Brain microvascular endothelial cell (primary cell): ENCODE data around the gene CAST.

Experiments used
- DNase-seq: peaks from one replicate; pipeline ENCODE4 v3.0.0-alpha.2; 2020
- H3K27ac ChIP-seq: fragments of 250-450 bp; sonication (Bioruptor Pico); 2 replicates; pipeline ENCODE4 v1.5.1; 2020; ENCODE audit warnings: mild to moderate bottlenecking, moderate library complexity
- H3K27me3 ChIP-seq: fragments of 250-450 bp; sonication (Bioruptor Pico); replicated peaks from 2 replicates; pipeline ENCODE4 v1.5.1; 2020; ENCODE audit warnings: mild to moderate bottlenecking
- H3K36me3 ChIP-seq: fragments of 250-450 bp; sonication (Bioruptor Pico); replicated peaks from 2 replicates; pipeline ENCODE4 v1.5.1; 2020; ENCODE audit warnings: mild to moderate bottlenecking
- H3K4me3 ChIP-seq: 2 replicates; pipeline ENCODE4 v1.5.1; 2011; ENCODE audit warnings: low read depth, mild to moderate bottlenecking, control low read depth, low read length, moderate library complexity
- in situ Hi-C: cut with HindIII; loops from 2 replicates; pipeline ENCODE4 v1.10.0; 2017; ENCODE audit warnings: low sequenced_read_pairs, low pct_ligation_motif_present
- TF ChIP-seq, protein P1 (sequence below): IDR thresholded peaks from 2 replicates; pipeline ENCODE4 v1.5.1; 2011; ENCODE audit warnings: low read depth, mild to moderate bottlenecking, moderate library complexity, low read length, control low read depth, inconsistent platforms; ENCODE audit errors: missing control alignments

CAST gene

DNA sequence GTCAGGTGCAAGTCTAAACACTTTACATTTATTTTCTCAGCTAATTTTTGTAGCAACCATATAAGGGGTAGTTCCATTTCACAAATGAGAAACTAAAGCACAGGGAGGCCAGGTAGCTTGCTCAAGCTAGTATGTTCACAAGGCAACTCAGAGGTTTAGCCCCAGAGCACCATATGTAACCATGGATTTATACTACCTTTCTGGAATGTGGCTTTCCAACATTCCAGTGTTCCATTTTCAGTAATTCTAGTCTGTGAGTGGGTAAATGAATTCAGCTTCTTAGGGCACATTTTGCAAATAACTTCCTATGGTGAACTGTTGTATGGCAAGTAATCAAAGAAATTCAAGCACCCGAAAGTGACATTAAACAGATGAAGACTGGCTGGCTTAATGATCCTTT is 25.0 kb upstream of the CAST start:
- DNase-seq: no peak
- Histone ChIP-seq H3K36me3 (no peaks in the 10 kb centered on the region), H3K4me3 (no peak overlapping the region), H3K27ac (no peak overlapping the region), H3K27me3 (no peaks in the 10 kb centered on the region)
- in situ Hi-C loops: no loop called here
- TF ChIP-seq, protein P1, sequence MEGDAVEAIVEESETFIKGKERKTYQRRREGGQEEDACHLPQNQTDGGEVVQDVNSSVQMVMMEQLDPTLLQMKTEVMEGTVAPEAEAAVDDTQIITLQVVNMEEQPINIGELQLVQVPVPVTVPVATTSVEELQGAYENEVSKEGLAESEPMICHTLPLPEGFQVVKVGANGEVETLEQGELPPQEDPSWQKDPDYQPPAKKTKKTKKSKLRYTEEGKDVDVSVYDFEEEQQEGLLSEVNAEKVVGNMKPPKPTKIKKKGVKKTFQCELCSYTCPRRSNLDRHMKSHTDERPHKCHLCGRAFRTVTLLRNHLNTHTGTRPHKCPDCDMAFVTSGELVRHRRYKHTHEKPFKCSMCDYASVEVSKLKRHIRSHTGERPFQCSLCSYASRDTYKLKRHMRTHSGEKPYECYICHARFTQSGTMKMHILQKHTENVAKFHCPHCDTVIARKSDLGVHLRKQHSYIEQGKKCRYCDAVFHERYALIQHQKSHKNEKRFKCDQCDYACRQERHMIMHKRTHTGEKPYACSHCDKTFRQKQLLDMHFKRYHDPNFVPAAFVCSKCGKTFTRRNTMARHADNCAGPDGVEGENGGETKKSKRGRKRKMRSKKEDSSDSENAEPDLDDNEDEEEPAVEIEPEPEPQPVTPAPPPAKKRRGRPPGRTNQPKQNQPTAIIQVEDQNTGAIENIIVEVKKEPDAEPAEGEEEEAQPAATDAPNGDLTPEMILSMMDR: no peak

DNA sequence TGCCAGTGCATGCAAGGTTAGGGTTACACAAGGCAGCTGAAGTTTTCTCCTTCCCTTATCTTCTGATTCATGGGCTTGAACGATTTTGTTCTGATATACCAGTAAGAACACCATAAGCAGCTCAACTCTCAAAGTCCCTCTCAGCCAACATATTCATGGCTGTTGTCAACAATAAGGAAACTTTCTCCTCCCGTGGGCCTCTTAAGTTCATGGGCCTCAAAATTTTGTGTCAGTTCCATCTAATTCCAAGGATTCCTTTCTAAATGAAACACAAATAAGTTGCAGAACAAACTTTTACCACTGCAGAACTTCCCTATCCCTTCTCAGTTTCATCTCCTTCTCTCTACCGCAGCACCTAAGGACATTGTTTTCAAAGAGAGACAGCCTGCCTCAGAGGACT is 23.6 kb upstream of the CAST start:
- Histone ChIP-seq H3K4me3 (no peak overlapping the region), H3K36me3 (no peaks in the 10 kb centered on the region), H3K27ac (no peak overlapping the region), H3K27me3 (no peaks in the 10 kb centered on the region)
- in situ Hi-C loops: no loop called here
- TF ChIP-seq, protein P1: no peak
- DNase-seq: no peak

DNA sequence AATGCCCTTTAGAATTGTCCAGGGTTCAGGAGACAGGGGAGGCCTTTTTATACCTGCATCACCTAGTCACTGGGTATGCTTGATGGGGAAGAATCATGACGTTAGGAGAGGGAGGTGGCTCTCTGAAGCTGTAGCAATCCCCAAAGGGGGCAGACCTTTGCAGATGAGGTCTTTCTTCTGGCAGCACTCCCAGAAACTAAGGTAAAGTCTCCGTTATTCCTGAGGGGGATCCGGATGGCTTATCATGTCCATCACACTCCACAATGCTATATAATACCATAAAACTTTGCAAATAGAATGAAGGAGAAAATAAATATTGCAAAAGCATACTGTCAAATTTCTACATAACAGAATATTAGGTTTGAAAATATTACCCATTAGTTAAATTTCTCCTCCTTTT is 21.5 kb upstream of the CAST start:
- in situ Hi-C loops: no loop called here
- TF ChIP-seq, protein P1: no peak
- Histone ChIP-seq H3K27me3 (no peaks in the 10 kb centered on the region), H3K4me3 (no peak overlapping the region), H3K36me3 (no peaks in the 10 kb centered on the region), H3K27ac (no peak overlapping the region)
- no peak for DNase-seq

DNA sequence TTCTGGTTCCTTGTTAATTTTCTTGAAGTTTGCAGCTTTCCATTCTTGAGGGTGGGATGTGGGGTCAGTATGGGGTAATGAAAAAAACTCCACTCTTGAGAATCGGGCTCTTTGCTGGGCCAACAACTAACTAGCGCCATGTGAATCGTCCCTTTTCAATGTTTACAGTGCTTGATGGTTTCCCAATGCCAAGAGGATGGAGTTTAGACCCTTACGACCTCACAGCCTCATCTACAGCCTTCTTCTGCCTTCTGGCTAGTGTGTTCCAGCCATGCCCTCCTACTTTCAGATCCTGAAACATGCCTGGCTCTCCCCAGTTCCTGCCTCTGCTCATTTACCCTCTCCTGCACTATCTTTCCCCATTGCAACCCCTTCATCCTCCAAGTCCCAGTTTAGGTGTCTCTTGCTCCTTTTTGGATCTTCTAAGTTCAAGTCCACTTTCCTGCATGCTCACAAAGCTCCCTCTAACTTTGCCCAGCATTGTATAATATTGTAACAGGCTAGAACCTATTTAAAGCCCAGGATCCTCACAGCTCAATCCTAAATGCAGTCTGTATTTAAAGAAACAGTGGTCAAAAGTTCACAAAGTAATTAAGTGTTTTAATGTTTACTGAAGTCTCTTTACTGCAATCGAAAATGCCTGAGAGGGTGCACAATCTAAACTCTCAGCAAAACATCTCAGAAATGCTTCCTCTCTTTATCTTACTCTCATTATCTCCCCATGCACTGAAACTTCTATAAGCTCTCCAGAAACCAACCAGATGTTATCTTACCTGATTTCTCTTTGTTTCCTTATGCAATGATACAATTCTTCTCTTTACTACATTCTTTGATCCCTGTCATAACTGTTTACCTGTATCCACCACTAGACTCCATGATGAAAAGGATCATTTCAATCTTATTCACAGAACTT is 20.6 kb upstream of the CAST start:
- in situ Hi-C loops: no loop called here
- Histone ChIP-seq H3K4me3 (no peak overlapping the region), H3K27ac (no peak overlapping the region), H3K36me3 (no peaks in the 10 kb centered on the region), H3K27me3 (no peaks in the 10 kb centered on the region)
- no peak for DNase-seq
- TF ChIP-seq, protein P1: no peak

DNA sequence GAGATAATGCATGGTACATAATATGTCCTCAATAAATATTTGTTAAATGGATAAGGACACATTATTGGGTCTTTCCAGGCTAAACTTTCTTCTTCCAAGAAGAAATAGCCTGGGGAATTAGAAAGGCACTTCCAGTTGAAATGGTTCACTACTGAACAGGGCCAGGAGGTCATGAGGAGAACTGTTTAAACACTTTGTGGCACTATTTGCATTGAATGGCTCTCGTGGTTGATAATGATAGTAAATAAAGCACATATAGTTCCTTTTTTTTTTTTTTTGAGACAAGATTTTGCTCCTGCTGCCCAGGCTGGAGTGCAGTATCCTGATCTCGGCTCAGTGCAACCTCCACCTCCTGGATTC is 19.9 kb upstream of the CAST start:
- Histone ChIP-seq H3K4me3 (no peak overlapping the region), H3K36me3 (no peaks in the 10 kb centered on the region), H3K27me3 (no peaks in the 10 kb centered on the region), H3K27ac (no peak overlapping the region)
- in situ Hi-C loops: no loop called here
- no peak for DNase-seq
- TF ChIP-seq, protein P1: no peak

DNA sequence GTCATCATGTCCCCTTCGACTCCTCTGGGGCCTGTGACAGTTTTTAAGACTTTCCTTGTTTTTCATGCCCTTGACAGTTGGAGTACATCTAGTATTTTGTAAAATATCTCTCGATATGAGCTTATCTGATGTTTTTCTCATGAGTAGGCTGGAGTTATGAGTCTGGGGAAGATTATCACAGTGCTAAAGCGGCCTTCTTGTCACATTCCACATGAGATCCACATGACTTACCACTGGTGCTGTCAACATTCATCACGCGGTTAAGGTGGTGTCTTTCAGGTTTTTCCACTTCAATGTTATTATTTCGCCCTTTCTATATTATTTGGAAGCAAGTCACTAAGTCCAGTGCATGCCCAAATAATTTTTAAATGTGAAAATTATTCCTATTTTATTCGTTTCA is 17.1 kb upstream of the CAST start:
- H3K27me3 ChIP-seq: no peaks in the 10 kb centered on the region
- H3K36me3 ChIP-seq: no peaks in the 10 kb centered on the region
- in situ Hi-C loops: no loop called here
- TF ChIP-seq, protein P1: no peak
- H3K27ac ChIP-seq: no peak overlapping the region
- no peak overlapping the region for H3K4me3 ChIP-seq
- no peak for DNase-seq
